Activated T-cell treated with anti-CD3 and anti-CD28 coated beads for 4 hours (primary cell): ENCODE measurements around the gene CHEK2.
"Not testable (repeated sequence)": the region's sequence is repeated elsewhere in the genome, so short reads cannot be mapped to it uniquely, and the experiment has no call there.

Experiments used
- DNase-seq: peaks from one replicate; pipeline ENCODE4 v3.0.0-alpha.2; 2020

CHEK2 gene

GRCh38 chr22:28741200-28741784 is 328 bp downstream of the CHEK2 start:
- no peak for DNase-seq

GRCh38 chr22:28738876-28739275 is 2.7 kb downstream of the CHEK2 start:
- not testable (repeated sequence) for DNase-seq

- no peak for DNase-seq
Measured at GRCh38 chr22:28737701-28738100, 3.9 kb downstream of the CHEK2 start.

GRCh38 chr22:28736301-28737155 is 5.1 kb downstream of the CHEK2 start:
- no peak for DNase-seq

- no peak for DNase-seq
Measured at GRCh38 chr22:28734393-28734792, 7.2 kb downstream of the CHEK2 start.

- DNase-seq, result no peak
Measured at GRCh38 chr22:28730179-28730578, 11.4 kb downstream of the CHEK2 start.

- DNase-seq, result no peak
Measured at GRCh38 chr22:28728621-28729313, 12.9 kb downstream of the CHEK2 start.

- DNase-seq, result no peak
Measured at GRCh38 chr22:28728002-28728401, 13.6 kb downstream of the CHEK2 start.

GRCh38 chr22:28718044-28718443 is 23.6 kb downstream of the CHEK2 start:
- no peak for DNase-seq

GRCh38 chr22:28716686-28717085 is 24.9 kb downstream of the CHEK2 start:
- no peak for DNase-seq

GRCh38 chr22:28715611-28716010 is 26.0 kb downstream of the CHEK2 start:
- DNase-seq, result no peak

- no peak for DNase-seq
Measured at GRCh38 chr22:28714043-28714628, 27.5 kb downstream of the CHEK2 start.

- DNase-seq, result no peak
Measured at GRCh38 chr22:28711820-28712777, 29.5 kb downstream of the CHEK2 start.

GRCh38 chr22:28711341-28711740 is 30.3 kb downstream of the CHEK2 start:
- DNase-seq, result no peak

GRCh38 chr22:28710576-28711191 is 30.9 kb downstream of the CHEK2 start:
- no peak for DNase-seq

- DNase-seq, result no peak
Measured at GRCh38 chr22:28710107-28710506, 31.5 kb downstream of the CHEK2 start.

- DNase-seq, result no peak
Measured at GRCh38 chr22:28706845-28707244, 34.8 kb downstream of the CHEK2 start.

GRCh38 chr22:28703436-28703835 is 38.2 kb downstream of the CHEK2 start:
- no peak for DNase-seq

GRCh38 chr22:28702891-28703290 is 38.7 kb downstream of the CHEK2 start:
- no peak for DNase-seq

- not testable (repeated sequence) for DNase-seq
Measured at GRCh38 chr22:28693041-28693760, 48.4 kb downstream of the CHEK2 start.

GRCh38 chr22:28689796-28690195 is 51.8 kb downstream of the CHEK2 start:
- DNase-seq, result not testable (repeated sequence)
